Stimulated activated CD8-positive, alpha-beta memory T cell treated with anti-CD3 and anti-CD28 coated beads, Interleukin-15, amount 100 ng/mL, for 1 hour (primary cell): ENCODE data around the gene UVRAG.

Source experiments
- DNase-seq: peaks from one replicate; pipeline ENCODE4 v3.0.0-alpha.2; 2020; ENCODE audit warnings: low read depth

The UVRAG gene

DNA sequence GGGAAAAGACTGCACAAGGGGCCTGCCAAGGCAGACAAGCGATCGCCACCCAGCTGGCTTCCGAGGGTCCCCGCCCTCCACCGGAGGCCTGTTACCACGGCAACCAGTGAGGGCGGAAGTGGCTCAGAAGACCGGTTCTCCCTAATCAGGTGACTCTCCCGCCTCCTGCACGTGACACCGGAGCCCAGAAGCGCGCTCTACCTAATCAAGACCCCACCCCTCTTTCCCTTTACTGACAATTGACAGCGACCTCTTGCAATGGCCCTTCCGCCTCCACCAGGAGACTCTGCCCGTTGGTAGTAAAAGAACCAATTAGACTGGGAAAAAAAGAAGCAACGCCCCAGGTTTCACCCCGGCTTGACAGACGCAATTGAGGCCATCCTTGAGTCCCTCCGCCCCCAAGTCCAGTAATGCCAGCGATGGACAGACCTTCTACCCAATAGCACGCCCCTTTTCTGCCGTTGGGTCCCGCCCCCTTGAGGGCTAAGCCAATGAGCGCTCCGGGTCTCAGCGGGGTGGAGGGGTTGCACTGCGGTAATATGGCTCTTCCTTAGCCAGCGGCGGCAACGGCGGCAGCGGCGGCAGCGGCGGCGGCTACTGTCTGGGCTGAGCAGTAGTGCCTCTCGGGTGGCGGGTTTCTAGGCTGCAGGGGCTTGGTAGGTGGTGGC, at the start of gene UVRAG:
Gene UVRAG, plus strand, starts transcription at position 534 of the 668 bp plus-strand sequence. CDS start 198 bp downstream, outside the sequence.
- peak; percentile 97 for DNase-seq

DNA sequence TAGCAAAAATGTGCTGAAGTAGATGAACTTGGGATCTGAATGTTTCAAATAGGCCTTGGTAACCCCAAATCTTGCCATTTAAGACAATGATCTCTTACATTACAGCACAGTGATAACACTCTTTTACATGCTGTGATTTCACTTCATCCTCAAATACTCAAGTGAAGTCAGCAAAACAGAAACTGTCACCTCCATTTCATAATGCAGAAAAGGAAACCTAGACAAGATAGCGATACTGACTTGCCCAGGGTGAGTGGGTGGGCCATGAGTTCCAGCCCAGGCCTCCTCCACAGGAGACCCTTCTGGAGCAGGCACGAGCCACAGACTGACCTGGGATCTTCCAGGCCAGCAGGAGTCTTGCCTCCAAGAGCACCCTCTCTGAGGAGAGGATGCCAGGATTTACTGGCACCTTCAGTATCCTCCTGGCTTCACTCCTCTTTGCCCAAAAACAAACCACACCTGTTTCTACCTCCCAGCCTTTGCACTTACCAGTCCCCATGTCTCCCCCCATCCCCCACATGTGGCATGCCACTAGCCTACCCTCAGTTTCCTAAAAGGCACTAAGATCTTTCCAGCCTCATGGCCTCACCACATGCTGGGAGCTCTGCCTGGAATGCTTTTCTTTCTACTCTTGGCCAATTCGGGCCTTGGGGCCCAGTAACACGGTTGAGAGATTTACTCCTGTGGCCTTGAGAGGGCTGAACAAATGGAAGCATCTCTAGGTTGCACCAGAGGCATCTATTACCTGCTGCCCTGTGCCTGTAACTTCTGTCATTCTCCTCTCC, 48.4 kb upstream of the UVRAG start:
- DNase-seq: no peak

DNA sequence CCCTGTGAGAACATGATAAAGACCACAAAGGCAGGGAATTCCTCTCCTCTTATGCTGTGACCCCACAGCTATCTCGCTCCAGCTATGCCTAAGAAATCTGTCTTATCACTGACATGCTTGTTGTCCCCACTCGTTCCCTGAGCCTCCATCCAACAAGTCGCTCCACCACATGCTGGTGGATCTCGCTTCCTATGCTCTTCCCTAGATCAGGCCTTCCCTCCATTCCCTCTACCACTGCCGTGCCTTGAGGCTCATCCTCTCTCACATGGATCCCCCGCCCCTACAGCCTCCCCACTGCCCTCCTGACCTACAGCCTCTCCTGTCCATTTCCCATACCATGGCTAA, 47.8 kb upstream of the UVRAG start:
- DNase-seq: no peak

DNA sequence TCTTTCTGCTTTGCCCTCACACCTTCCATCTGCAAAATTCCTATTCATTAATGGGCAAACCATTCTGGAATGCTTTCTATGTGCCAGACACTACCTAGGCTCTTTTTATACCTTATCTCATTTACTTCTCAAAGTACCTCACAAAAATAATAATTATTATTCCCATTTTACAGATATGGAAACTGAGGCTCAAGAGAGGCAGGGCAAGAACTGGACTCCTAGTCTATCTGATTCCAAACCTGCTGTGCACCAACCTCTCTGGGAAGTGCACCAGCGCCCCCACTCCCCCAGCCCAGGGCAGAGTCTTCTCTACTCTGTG, 47.3 kb upstream of the UVRAG start:
- DNase-seq: no peak

DNA sequence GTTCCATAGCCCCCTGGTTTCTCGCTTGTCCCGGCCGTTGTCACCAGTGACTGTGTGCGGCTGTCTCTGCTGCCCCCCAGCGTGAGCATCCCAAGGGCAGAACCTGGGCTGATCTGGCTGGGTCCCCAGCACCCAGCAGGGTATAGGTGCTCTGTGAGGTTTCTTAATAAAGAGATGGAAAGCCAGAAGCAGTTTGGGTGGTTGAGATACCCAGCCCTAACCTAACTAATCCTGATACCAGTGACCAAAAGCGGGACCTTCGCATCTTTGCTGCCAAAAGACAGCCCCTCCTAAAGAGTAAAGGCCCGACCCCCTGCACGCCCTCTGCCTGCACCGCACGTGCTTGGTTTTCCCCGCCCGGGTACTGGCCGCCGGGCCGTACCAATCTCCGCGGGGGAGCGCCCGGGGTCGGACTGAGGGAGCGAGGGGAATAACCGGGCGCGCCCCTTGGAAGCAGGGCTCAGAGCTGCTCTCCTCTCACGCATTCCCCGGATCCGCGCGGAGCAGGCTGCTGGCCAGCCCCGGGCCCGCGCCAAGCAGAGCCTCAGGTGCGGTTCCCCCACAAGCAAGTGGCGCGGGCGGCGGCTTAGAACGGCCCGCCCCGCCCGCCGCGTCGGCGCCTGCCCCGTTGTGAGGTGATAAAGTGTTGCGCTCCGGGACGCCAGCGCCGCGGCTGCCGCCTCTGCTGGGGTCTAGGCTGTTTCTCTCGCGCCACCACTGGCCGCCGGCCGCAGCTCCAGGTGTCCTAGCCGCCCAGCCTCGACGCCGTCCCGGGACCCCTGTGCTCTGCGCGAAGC, 46.7 kb upstream of the UVRAG start, which contains the start of gene DGAT2:
Gene DGAT2, plus strand, starts transcription at position 667 of the 797 bp plus-strand sequence. CDS start 214 bp downstream, outside the sequence.
- DNase-seq: peak; percentile 20

DNA sequence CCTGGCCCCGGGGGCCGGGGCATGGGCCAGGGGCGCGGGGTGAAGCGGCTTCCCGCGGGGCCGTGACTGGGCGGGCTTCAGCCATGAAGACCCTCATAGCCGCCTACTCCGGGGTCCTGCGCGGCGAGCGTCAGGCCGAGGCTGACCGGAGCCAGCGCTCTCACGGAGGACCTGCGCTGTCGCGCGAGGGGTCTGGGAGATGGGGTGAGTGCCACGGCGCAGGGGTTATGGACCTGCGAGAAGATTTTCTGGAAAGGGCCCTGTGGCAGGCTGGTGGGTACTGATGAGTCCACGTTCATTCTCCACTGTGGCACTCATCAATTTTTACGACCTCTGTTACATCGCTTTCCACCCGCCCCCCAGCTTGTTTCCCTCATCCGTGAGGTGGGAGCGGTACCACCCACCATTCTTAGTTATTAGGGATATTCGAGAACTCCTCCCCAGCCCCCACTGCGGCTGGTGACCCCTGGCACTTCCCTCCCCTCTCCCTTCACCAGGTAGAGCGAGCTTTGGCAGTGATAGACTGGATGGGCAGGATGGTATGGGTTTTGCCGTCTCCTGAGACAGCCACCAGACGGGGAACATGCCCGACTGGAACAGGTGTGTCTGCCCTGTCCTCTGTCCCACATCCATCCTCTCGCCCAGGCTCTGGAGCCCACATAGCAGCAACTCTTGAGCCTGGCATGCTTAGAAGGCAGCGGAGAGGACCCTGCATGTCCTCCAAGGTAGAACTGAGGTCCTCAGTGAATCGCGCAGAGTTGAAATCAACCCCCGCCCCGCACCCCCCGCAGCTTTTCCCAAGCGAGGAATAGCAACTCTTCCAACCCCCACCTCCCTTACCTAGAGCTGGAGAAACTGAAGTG, 45.9 kb upstream of the UVRAG start:
- DNase-seq: no peak

DNA sequence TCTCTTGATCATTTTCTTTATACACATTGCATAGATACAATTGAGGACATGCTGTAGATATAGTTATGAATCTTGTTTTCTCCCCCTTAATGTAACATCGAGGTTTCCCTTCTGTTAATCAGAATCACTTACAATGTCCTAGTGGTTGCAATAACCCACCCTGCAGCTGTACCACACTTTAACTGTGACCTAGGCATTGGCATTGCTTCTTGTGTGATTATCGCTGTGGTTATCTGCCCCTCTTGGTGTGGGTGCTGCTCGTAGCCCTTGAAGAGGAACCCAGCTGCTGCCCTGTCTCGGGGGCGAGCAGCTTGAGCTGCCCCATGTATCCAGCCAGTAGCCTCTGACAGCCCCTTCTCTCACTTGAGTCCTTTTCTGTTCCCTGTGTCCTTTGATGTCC, 44.9 kb upstream of the UVRAG start:
- DNase-seq: no peak

DNA sequence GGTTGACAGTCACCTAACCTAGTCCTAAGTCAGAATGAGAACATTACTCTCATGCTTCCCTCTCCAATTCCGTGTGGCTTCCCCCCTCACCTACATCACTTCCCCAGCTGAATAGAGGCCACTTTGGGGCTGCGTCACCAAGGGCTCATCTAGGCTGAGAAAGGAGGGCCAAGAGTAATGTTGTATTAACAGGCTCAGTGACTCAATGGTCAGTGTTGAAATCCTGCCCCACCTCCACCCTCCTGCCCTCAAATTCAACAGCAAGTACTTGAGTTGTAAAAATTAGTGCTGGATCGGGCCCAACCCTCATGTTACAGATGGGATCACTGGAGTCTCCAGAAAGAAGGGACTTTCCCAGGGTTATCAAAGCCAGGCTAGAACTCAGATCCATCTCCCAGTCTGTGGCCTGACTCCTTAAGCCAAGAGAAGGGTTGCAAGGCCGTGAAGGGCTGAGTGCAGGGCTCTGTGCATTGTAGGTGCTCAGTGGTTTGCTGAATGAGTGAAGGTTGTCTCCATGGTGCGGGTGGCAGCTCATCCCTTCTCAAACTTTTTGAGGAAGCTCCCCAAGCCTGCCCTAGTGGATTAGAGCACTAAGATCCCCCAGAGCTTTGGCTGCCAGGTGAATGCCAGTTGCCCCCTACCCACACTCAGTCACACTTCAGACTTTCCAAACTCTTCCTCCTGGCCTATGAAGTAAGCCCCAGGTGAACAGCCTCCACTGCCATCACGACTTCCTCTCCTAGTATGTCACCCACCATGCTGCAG, 43.2 kb upstream of the UVRAG start:
- no peak for DNase-seq

DNA sequence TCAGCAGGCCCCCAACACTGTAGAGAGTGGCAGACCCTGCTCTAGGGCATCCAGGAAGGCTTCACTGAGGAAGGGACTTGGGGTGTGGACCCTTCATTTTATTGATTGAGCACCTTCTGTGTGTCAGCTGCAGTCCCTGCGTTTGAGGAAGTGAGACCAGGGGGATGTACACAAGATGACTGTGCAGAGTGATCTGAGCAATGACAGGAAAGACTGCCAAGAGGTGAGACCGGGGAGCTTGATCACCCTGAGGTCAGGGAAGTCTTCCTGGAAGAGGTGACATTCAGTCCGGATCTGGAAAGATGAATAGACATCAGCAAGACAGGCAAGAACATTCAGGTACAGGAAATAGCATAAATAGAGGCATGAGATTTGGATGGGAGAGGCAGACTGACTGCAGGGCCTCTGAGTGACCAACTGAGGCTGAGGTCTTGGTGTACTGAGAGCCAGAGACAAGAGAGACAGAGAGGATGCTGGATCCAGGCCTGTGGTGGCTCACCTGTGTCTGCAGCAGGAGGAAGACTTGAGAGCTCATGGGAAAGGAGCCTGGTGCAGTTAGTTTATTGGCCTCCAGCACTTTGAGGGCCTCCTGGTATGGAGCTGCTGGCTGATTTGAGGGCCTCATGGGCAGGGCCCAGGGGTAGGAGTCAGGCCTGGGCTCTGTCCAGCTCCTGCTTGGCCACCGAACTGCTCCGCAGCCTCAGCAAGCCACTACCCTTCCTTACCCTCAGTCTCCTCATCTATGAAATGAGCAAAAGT, 41.2 kb upstream of the UVRAG start:
- no peak for DNase-seq

DNA sequence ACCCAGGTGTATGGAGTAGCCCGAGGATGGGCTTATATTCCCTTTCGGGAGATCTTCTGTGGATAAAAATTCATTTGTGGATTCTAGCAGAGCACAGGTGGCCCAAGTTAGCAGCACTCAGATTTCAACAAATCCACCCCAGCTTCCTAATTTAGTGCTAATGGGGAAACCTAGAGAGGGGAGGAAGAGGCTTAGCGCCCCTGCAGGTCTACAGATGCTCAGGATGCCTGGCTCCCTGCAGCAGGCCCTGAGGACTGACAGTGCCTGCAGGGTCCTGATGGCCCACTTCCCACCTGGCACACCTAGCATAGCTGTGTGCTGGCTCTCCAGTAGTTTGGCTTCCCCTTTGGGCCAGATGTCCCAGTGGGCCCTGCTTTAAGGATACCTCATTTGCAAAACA, 40.0 kb upstream of the UVRAG start:
- DNase-seq: no peak

DNA sequence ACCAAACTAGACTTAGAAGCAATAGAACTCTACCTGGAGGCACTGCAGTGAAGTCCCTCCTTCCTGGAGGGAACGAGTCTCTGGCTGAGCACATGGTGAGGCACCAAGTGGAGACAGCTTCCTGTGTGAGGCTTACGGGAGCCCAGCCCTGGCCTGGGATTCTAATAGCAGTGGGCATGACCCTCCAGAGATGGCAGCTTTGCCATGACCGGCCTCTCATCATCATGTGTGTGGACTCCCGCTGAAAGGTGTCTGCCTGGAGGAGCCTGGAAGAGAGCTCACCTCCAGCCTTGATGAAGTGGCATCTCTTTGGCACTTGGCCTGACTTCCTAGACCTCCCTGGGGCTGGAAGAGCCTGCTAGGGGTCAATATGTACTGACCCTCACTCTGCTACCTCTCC, 38.5 kb upstream of the UVRAG start:
- no peak for DNase-seq

DNA sequence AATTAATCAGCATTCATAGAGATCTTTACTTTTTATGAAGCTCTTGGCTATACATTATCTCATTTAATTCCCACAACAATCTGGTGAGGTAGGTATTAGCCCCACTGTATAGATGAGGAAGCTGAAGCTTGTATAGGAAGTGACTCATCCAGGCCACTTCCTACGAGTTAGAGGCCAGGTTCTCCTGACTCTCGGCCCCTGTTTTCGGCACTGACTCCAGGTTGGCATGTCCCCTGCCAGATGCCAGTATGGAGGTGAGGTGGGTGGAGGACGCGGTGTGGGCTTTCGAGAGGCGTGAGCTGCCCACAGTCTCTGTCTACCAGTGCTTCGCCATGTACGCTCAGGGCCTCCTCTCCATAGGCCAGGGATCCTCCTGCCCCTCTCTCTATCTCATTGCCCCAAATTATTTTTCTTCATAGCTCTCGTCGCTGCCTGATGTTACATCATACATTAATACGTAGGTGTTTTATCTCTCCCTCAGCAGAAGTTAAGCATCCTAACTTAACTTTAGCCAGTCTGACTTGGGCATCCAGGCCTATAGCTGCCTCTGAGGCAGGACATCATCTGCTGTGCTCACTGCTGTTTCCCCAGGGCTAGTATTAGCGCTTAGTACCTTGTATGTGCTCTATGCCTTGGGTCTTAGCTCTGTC, 37.4 kb upstream of the UVRAG start:
- no peak for DNase-seq

DNA sequence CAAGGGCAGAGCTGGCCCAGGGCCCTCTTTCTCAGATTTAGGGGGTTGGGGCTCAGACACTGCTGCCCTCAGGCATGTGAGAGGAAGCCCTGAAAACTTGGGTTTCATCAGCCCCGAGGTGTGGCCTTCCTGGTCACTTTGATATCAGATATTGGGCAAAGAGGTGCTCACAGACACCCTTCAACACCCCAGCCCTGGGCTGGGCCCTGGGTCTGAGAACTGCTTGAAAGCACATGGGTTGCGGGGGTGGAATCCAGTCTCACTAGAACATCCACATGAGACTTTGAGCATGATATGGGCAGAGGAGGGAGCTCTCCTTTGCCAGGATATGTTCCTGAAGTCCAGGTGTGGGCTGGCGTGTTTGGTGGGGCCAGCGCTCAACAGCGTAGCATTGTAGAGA, 36.0 kb upstream of the UVRAG start:
- DNase-seq: no peak

DNA sequence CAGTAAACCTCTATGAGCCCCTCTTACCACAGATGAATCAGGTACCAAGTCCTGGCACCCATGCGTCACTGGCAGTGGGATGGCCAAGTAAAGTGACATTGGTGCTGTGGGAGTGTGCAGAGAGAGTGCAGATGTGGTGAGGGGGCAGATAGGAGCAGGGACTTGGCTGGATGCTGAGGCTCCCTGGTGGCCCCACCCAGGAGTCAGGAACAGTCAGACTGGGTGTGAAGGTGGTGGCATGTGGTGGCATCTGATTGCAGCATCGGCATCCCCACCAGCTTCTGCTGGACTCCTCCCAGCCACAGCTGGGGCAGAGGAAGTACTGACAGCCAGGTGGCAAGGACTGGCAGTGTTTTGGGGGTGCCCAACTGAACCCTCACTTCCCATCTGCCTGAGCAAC, 35.0 kb upstream of the UVRAG start:
- DNase-seq: no peak

DNA sequence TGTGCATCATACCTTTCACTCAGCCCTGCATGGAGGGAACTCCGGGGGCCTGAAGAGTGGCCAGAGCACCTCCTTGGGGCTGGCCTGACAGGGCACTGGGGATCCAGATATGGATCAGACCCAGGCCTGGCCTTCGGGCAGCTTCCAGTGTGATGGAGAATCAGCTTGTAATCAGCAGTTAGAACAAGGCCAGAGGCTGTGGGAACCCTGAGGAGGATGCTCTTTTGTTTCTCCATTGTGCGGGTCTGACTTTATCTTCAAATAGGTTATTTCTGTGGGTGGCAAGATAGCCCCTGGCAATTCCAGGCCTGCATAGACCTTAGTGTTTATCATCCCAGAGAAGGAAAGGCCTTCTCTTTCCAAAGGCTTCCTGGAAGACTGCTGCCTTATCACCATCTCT, 34.1 kb upstream of the UVRAG start:
- no peak for DNase-seq

DNA sequence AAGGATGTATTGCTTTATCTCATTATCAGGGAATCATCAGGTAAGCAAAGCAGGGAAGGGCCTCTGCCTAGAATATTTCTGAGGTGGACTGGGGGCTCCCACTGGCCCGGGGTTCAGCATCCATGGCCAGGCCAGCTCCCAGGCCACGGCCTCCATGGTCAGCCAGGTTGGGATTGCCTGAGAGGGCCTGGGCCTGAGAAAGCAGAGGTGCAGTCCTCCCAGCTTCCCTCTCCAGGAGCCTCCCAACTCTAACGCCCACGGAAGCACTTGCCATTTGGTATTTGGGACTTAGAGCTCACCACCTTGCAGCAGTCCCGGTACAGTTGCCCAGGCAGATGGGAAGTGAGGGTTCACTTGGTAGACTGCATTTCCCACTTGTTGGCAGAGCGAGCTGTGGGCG, 33.7 kb upstream of the UVRAG start:
- DNase-seq: no peak

DNA sequence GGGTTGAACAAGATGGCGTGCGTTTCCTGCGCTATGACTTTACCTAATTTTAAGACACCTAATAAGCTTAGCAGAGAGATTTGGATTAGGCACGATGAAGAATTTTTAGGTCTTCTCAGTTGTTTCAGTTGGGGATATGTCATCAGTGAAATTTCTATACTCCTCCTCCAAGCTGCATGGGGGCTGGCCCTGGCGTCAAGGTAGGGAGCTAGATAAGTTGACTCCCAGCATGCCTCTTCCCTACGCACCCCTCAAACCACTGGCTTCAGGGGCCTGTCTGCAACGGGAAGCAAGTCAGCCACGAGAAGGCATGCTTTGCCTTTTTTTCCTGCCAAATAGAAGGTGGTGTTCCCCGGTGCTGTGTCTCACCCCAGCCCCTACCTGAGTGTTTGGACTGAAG, 33.2 kb upstream of the UVRAG start:
- DNase-seq: no peak

DNA sequence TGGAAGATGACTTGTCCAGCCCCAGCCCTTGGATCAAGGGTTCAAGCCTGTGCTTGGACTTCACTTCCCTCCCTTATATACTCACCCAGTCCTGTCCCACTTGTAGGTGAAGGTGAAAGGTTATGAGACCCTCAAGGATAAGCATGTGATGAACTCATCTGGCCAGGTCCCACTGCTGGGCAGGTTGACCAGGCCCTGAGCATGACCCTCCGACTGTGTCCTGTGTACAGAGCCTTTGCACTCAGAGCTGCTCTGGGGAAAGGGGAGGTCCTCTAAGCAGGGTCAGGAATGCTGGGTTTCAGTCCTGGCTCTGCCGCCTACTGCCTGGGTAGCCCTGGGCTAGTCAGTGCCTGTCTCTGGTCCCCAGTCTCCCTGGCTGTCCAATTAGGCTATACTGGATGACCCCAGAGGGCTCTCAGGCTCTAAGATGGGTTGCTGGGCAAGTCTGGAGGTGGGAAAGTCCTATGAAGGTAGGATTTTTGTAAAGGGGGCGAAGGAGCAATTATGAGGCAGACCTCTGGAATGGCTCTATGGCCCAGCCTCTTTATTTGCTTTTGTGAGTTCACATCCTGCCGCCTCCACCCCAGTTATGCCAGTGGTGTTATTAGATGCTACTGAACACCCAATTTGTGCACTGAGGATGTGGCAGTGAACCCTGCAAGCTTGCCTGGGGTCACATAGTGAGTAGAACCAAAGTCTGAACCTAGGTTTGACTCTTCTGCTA, 32.3 kb upstream of the UVRAG start:
- DNase-seq: no peak

DNA sequence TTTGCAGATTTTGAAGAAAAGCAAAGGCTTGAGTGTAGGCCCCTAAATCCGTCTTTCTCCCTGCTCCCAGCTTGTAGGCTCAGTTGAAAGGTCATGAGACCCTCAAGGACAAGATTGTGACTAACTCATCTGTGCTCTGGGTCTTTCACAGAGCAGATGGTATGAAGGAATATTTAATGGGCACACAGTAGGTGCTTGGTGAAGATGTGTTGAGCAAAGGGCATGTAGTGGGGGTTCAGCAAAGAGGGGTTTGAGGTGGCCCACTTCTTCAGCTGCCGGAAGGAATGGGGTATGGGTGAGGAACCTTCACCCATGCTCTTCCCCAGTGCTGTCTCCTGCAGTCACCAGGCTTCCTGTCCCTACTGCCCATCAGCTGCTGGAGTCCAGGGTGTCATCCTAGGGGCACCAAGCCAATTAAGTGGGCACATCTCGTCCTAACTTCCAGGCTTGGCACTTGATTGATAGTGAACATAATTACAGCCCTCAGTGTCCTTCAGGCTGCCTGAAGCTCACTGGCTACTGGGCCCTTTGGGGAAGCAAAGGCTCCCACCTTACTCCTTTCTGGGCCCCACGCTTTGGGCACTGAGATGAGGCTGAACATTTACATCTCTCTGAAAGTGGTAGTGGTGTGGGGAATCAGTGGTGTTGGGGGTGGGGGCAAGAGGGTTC, 31.5 kb upstream of the UVRAG start:
- no peak for DNase-seq
